K562 (cell line): ENCODE measurements around the gene ZFAND2A.

Experiments
- CHD4 ChIP-seq: fragments of 200-600 bp; sonication (generic); IDR thresholded peaks from 3 replicates; pipeline ENCODE4 v1.6.1; 2012; ENCODE audit warnings: low read depth, mild to moderate bottlenecking, mixed read lengths, low read length, inconsistent platforms; ENCODE audit not compliant: insufficient read depth, insufficient replicate concordance, poor library complexity, severe bottlenecking
- CREB1 ChIP-seq, 2 experiments: sonication (generic) in 1 of 2; formaldehyde crosslinking in 1 of 2; IDR thresholded peaks; 2 replicates each; pipeline versions ENCODE4 v1.6.1 to v1.8.0; 2012 to 2022; ENCODE audit warnings: inconsistent platforms in 1 of 2, mild to moderate bottlenecking in 1 of 2, missing genetic modification reagents in 1 of 2, moderate library complexity in 1 of 2
- ESRRB ChIP-seq: fragments of 250-450 bp; sonication (Bioruptor Pico); IDR thresholded peaks from 2 replicates; pipeline ENCODE4 v1.5.0; 2020; ENCODE audit warnings: mild to moderate bottlenecking, moderate library complexity, borderline replicate concordance
- POLR2A ChIP-seq: fragments of 450-650 bp; conservative IDR thresholded peaks from 2 replicates; pipeline ENCODE4 v1.6.1; 2016
- ZKSCAN8 ChIP-seq: fragments of 200-800 bp; sonication (Bioruptor generic); IDR thresholded peaks from 2 replicates; pipeline ENCODE4 v1.6.1; 2016; ENCODE audit warnings: missing genetic modification characterization, missing compliant biosample characterization
- TF ChIP-seq, protein P1 (sequence below), 3 experiments: IDR thresholded peaks in 2 of 3; conservative IDR thresholded peaks in 1 of 3; 2 replicates each; pipeline ENCODE4 v1.5.1; 2011 to 2012; ENCODE audit warnings: low read length in 3 of 3, mild to moderate bottlenecking in 3 of 3, control low read depth in 2 of 3, improper control_type of control experiment in 1 of 3, inconsistent platforms in 1 of 3, low read depth in 1 of 3, mixed read lengths in 1 of 3, moderate library complexity in 1 of 3; ENCODE audit not compliant: insufficient read depth in 2 of 3

DNA sequence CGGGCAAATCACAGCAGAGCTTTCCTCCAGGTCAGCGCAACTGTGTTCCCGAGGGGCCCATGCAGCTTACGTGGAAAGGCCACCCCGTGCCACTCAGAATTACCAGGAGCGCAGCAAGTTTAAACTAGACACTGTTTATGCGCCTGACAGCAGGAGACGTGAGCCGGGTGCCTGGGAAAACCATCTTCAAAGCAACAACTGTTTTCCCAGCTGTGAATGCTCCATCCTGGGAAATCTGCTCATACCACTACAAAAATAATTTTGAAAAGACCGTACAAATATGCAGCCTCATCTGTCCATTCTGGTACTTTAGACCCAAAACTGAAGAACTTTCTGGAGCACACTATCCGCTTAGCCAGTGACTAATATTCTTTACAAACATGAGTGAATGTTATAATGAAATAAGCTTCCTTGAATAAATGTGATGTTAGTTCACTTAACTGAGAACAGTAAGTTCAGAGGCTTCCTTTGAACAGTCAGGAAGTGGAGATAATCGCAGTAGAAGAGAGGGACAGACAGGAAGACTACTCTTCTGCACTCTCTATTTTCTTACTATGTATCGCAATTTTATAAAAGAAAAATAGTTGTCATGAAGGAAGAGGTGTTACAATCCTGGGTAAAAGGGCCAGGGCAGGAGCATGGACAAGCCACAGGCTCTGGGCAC lies 55.3 kb downstream of the ZFAND2A start:
- TF ChIP-seq ESRRB (CRISPR knock-in tag) (no peak), CHD4 (no peak), CREB1 (IDR thresholded peaks at IDR 0.05) (no peak), CREB1 (CRISPR knock-in tag; IDR thresholded peaks at IDR 0.05) (no peak), ZKSCAN8 (CRISPR knock-in tag) (no peak), POLR2A (no peak)
- TF ChIP-seq, protein P1, sequence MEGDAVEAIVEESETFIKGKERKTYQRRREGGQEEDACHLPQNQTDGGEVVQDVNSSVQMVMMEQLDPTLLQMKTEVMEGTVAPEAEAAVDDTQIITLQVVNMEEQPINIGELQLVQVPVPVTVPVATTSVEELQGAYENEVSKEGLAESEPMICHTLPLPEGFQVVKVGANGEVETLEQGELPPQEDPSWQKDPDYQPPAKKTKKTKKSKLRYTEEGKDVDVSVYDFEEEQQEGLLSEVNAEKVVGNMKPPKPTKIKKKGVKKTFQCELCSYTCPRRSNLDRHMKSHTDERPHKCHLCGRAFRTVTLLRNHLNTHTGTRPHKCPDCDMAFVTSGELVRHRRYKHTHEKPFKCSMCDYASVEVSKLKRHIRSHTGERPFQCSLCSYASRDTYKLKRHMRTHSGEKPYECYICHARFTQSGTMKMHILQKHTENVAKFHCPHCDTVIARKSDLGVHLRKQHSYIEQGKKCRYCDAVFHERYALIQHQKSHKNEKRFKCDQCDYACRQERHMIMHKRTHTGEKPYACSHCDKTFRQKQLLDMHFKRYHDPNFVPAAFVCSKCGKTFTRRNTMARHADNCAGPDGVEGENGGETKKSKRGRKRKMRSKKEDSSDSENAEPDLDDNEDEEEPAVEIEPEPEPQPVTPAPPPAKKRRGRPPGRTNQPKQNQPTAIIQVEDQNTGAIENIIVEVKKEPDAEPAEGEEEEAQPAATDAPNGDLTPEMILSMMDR (IDR thresholded peaks at IDR 0.05 in 2 of 3, conservative IDR thresholded peaks at IDR 0.05 in 1 of 3; ENCODE audit: insufficient read depth in 2 of 3, low read depth in 1 of 3, low read length in 3 of 3): no peak
